Myometrial cell (primary cell): ENCODE results near the gene XIST. TPM values are rescaled to one million over a fixed set of nuclear protein-coding genes. Genes with fewer than 3 reads are reported as not detected.

ENCODE experiments used
- total RNA-seq: library from RNA; depleted of rRNA; stranded (reverse); fragments of >200 nt; gene quantifications from 2 replicates; pipeline ENCODE4 v1.2.3, GENCODE V29; 2015

Gene XIST
- total RNA-seq: 12.7 and 16.5 TPM in 2 replicates

DNA sequence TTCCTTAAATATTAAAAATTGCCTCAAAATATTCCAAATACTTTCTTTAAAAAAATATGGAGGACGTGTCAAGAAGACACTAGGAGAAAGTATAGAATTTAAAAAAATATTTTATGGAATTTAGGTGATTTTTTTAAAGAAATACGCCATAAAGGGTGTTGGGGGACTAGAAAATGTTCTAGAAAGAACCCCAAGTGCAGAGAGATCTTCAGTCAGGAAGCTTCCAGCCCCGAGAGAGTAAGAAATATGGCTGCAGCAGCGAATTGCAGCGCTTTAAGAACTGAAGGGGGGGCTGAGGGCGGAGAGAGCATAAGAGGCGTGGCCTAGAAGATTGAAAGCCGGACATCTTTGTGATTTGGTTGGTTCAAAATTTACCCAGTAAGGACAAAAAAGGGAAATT, at the start of gene XIST:
Gene XIST (minus strand): TSS at position 248 of the 400 bp plus-strand sequence.

